ENCODE measurements around the gene ZBTB4. TPM values are rescaled to one million over a fixed set of nuclear protein-coding genes. Genes with fewer than 3 reads are reported as not detected.

Gene ZBTB4
- total RNA-seq, 1 donor from 2014 or later, result 84.7 TPM

DNA sequence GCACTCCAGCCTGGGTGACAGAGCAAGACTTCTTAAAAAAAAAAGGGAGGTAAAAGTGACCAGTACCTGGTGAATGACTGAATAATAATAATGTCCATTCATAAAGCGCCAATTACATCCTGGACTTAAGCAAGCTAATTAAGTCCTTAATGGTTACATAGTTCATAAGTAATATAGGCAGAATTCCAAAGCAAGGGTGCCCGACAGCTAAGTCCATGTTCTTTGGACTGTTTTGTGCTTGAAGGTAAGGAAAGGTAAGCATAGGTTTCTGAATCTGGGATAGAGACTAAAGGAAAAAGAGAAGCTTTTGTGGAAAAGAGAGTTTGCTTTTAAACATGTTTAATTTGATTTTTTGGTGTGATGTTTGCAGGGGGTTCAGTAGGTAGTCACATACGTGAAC, 14.5 kb upstream of the ZBTB4 start:
- H3K27ac ChIP-seq, result no peak overlapping the region
- TF ChIP-seq, protein P1, sequence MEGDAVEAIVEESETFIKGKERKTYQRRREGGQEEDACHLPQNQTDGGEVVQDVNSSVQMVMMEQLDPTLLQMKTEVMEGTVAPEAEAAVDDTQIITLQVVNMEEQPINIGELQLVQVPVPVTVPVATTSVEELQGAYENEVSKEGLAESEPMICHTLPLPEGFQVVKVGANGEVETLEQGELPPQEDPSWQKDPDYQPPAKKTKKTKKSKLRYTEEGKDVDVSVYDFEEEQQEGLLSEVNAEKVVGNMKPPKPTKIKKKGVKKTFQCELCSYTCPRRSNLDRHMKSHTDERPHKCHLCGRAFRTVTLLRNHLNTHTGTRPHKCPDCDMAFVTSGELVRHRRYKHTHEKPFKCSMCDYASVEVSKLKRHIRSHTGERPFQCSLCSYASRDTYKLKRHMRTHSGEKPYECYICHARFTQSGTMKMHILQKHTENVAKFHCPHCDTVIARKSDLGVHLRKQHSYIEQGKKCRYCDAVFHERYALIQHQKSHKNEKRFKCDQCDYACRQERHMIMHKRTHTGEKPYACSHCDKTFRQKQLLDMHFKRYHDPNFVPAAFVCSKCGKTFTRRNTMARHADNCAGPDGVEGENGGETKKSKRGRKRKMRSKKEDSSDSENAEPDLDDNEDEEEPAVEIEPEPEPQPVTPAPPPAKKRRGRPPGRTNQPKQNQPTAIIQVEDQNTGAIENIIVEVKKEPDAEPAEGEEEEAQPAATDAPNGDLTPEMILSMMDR (IDR thresholded peaks at IDR 0.05), result no peak
- DNase-seq (no peak), ATAC-seq (no peak)
- H3K4me1 ChIP-seq, result peaks cover 9% of the 10 kb centered on the region
- no peaks in the 10 kb centered on the region for H3K27me3 ChIP-seq
- no peaks in the 10 kb centered on the region for H3K9me3 ChIP-seq
- intact Hi-C loops (cut with DNase I), result no loop called here
- peaks cover 56% of the 10 kb centered on the region for H3K36me3 ChIP-seq
- H3K4me3 ChIP-seq, result no peak overlapping the region

DNA sequence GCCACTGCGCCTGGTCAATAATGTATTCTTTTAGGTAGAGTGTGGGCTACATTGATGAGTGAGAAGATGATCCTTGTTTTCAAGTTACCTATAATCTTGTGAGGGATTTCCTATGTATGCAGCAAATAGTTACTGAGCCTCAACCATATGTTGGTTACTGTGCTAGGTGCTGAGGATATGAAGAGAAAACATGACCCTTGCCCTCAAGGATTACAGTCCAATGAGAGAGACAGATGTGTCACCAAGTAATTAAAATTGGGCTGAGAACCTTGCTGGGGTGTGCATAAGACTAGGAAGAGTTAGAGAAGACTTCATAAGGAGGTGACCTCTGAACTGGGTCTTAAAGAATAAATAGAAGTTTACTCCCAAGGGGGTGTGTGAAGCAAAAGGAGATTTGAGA, 12.2 kb upstream of the ZBTB4 start:
- intact Hi-C loops (cut with DNase I), result no loop called here
- ATAC-seq, result no peak

DNA sequence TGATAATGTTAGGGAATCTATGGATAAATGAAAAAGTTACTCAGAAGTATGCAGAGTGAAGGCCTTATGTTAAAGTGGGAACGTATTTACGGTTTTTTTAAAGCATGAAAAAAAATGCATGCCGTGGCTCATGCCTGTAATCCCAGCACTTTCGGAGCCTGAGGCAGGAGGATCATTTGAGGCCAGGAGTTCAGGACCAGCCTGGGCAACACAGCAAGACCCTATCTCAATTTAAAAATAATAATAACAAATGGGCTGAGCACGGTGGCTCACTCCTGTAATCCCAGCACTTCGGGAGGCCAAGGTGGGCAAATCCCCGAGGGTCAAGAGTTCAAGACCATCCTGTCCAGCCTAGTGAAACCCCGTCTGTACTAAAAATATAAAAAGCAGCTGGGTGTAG, 10.7 kb upstream of the ZBTB4 start:
- Histone ChIP-seq H3K4me3 (no peak overlapping the region), H3K36me3 (peaks cover 27% of the 10 kb centered on the region), H3K9me3 (no peaks in the 10 kb centered on the region), H3K27ac (no peak overlapping the region), H3K27me3 (no peaks in the 10 kb centered on the region), H3K4me1 (peaks cover 38% of the 10 kb centered on the region)
- DNase-seq, result no peak
- ATAC-seq, result no peak
- intact Hi-C loops (cut with DNase I), result no loop called here
- TF ChIP-seq, protein P1 (IDR thresholded peaks at IDR 0.05), result no peak

More for the DNA sequence above, 12.2 kb upstream of the ZBTB4 start:
- Histone ChIP-seq H3K9me3 (no peaks in the 10 kb centered on the region), H3K4me1 (peaks cover 23% of the 10 kb centered on the region), H3K27me3 (no peaks in the 10 kb centered on the region), H3K4me3 (no peak overlapping the region), H3K36me3 (peaks cover 37% of the 10 kb centered on the region), H3K27ac (no peak overlapping the region)
- TF ChIP-seq, protein P1 (IDR thresholded peaks at IDR 0.05), result no peak
- DNase-seq, result no peak

DNA sequence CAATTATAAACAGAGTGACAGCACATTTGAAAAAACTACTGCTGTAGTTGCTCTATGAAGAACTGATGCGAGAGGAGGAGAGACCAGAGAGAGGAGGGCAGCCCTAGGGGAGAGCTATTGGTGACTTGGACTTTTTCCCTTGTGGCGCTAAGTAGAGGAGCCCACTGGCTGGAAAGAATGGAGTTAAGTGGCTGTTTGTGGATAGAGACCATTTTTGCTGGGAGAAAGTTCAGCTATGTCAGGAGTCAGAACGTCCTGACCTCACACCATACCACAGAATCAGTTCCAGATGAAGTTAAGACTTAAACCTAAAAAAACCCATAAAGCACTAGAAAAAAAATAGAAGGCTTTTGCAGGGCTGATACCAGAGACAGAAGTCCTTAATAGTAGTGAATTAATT, 6.8 kb upstream of the ZBTB4 start:
- H3K27ac ChIP-seq, result peak overlapping the region; percentile 55
- TF ChIP-seq, protein P1 (IDR thresholded peaks at IDR 0.05), result no peak
- H3K9me3 ChIP-seq, result no peaks in the 10 kb centered on the region
- H3K4me1 ChIP-seq, result peaks cover 39% of the 10 kb centered on the region
- peak overlapping the region; percentile 78 for H3K4me3 ChIP-seq
- no peaks in the 10 kb centered on the region for H3K27me3 ChIP-seq
- no peak for ATAC-seq
- intact Hi-C loops (cut with DNase I), result no loop called here
- no peak for DNase-seq
- peaks cover 6% of the 10 kb centered on the region for H3K36me3 ChIP-seq

DNA sequence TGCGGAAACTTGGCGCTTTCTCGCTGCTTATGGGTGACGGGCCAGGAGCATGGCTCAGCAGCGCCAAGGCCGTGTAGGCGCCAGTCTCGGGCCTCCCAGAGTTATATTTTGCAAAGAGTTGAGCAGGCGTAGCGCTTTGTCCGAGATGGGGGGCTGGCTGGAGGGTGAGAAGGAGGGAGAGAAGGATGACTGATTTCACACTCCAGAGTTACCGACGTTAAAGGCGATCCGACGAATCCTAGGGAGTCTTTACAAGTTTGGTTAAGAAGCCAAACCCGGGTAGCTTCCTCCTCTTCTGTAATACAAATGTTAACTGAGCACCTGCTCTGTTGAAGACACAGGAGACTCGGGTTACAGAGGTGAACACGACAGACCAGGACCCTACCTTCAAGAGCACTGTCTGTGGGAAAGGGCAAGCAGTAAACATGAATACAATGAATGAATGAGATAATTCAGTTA, 5.5 kb upstream of the ZBTB4 start:
- DNase-seq (no peak), ATAC-seq (no peak)
- peak overlapping the region; percentile 78 for H3K4me3 ChIP-seq
- peaks cover 42% of the 10 kb centered on the region for H3K4me1 ChIP-seq
- TF ChIP-seq, protein P1 (IDR thresholded peaks at IDR 0.05), result peak; percentile 19
- H3K9me3 ChIP-seq, result no peaks in the 10 kb centered on the region
- intact Hi-C loops (cut with DNase I), result no loop called here
- peaks cover 5% of the 10 kb centered on the region for H3K36me3 ChIP-seq
- peak overlapping the region; percentile 100 for H3K27ac ChIP-seq
- no peaks in the 10 kb centered on the region for H3K27me3 ChIP-seq

All from upper lobe of right lung (tissue), 1 donor.